OCI-LY7 (cell line): ENCODE results near the gene ANXA4. TPM values are rescaled to one million over a fixed set of nuclear protein-coding genes. Genes with fewer than 3 reads are reported as not detected.

Source experiments
- BruUV-seq: library from RNA; stranded (reverse); fragments of 400-500 nt; replicated peaks from 2 replicates; lab custom pipeline; 2021; lab: Mats Ljungman, UMichigan
- CTCF ChIA-PET: fragments of 300-600 bp; sonication (Branson Sonifier 250); formaldehyde crosslinking; loops from one replicate; lab custom pipeline; 2022; ENCODE audit warnings: antibody characterized with exemption; ENCODE audit not compliant: unreplicated experiment; lab: Charles Lee
- POLR2A ChIA-PET: fragments of 300-600 bp; sonication (Branson Sonifier 250); formaldehyde crosslinking; loops from one replicate; lab custom pipeline; 2022; ENCODE audit warnings: antibody characterized with exemption; lab: Charles Lee
- DNase-seq: peaks from one replicate; pipeline ENCODE4 v3.0.0-alpha.2; 2015; ENCODE audit warnings: low spot score
- H2AFZ ChIP-seq: fragments of 200-600 bp; sonication (generic), shearing (Covaris generic); 2 replicates; pipeline ENCODE4 v1.6.1; 2014; ENCODE audit warnings: mild to moderate bottlenecking, antibody characterized with exemption, low read length, moderate library complexity
- H3K27ac ChIP-seq: fragments of 200-600 bp; sonication (generic); 2 replicates; pipeline ENCODE4 v1.5.1; 2014; ENCODE audit warnings: mixed run types, low read depth, mild to moderate bottlenecking, moderate library complexity, low read length, inconsistent platforms; ENCODE audit not compliant: poor library complexity, severe bottlenecking
- H3K36me3 ChIP-seq: fragments of 200-600 bp; sonication (generic); 2 replicates; pipeline ENCODE4 v1.6.1; 2014; ENCODE audit warnings: mild to moderate bottlenecking, antibody characterized with exemption, low read length, moderate library complexity, mixed read lengths; ENCODE audit not compliant: insufficient read depth
- H3K4me1 ChIP-seq: fragments of 200-600 bp; sonication (generic); 2 replicates; pipeline ENCODE4 v1.5.1; 2014; ENCODE audit warnings: mild to moderate bottlenecking, low read length; ENCODE audit not compliant: insufficient read depth, poor library complexity, severe bottlenecking
- H3K4me2 ChIP-seq: fragments of 200-600 bp; sonication (generic); 2 replicates; pipeline ENCODE4 v1.6.1; 2014; ENCODE audit warnings: mild to moderate bottlenecking, low read length
- H3K4me3 ChIP-seq: fragments of 200-600 bp; sonication (generic); 2 replicates; pipeline ENCODE4 v1.5.1; 2014; ENCODE audit warnings: mild to moderate bottlenecking, low read depth, low read length; ENCODE audit not compliant: poor library complexity, severe bottlenecking
- H3K79me2 ChIP-seq: fragments of 200-600 bp; sonication (generic); 2 replicates; pipeline ENCODE4 v1.6.1; 2016; ENCODE audit warnings: low read depth, mild to moderate bottlenecking, low read length, moderate library complexity, mixed read lengths; ENCODE audit not compliant: insufficient read depth
- H3K9me2 ChIP-seq: fragments of 200-600 bp; sonication (generic); 2 replicates; pipeline ENCODE4 v1.6.1; 2016; ENCODE audit warnings: mild to moderate bottlenecking, low read length, mixed read lengths; ENCODE audit not compliant: insufficient read depth
- H3K9me3 ChIP-seq: fragments of 200-600 bp; sonication (generic); 2 replicates; pipeline ENCODE4 v1.6.1; 2014; ENCODE audit warnings: mild to moderate bottlenecking, mixed run types, low read length, mixed read lengths
- H4K20me1 ChIP-seq: fragments of 200-600 bp; sonication (generic); 2 replicates; pipeline ENCODE4 v1.6.1; 2014; ENCODE audit warnings: mild to moderate bottlenecking, antibody characterized with exemption, low read length, moderate library complexity, mixed read lengths; ENCODE audit not compliant: insufficient read depth
- CTCF ChIP-seq: fragments of 200-600 bp; sonication (generic); conservative IDR thresholded peaks from 2 replicates; pipeline ENCODE4 v1.5.1; 2014; ENCODE audit warnings: mild to moderate bottlenecking, antibody characterized with exemption, low read length, moderate library complexity, mixed read lengths
- EZH2phosphoT487 ChIP-seq: fragments of 200-600 bp; sonication (generic); IDR thresholded peaks from 2 replicates; pipeline ENCODE4 v1.6.1; 2018; ENCODE audit warnings: low read depth, borderline replicate concordance, mild to moderate bottlenecking, mixed run types, antibody characterized with exemption, low read length, moderate library complexity, mixed read lengths
- intact Hi-C: fragments of 100-400 bp; cut with micrococcal nuclease; formaldehyde crosslinking; loops from one replicate; pipeline ENCODE4 v1.10.0; 2022; ENCODE audit not compliant: unreplicated experiment
- total RNA-seq, 2 experiments: library from RNA; depleted of rRNA in 1 of 2; stranded (reverse); fragments of >200 nt in 1 of 2; shearing (Covaris generic) in 1 of 2; gene quantifications; 2 replicates each; pipeline ENCODE4 v1.2.3, GENCODE V29; 2014 to 2022

ANXA4 gene
- total RNA-seq, 2 experiments from 2014 or later = 0.38 to 3.5 TPM

DNA sequence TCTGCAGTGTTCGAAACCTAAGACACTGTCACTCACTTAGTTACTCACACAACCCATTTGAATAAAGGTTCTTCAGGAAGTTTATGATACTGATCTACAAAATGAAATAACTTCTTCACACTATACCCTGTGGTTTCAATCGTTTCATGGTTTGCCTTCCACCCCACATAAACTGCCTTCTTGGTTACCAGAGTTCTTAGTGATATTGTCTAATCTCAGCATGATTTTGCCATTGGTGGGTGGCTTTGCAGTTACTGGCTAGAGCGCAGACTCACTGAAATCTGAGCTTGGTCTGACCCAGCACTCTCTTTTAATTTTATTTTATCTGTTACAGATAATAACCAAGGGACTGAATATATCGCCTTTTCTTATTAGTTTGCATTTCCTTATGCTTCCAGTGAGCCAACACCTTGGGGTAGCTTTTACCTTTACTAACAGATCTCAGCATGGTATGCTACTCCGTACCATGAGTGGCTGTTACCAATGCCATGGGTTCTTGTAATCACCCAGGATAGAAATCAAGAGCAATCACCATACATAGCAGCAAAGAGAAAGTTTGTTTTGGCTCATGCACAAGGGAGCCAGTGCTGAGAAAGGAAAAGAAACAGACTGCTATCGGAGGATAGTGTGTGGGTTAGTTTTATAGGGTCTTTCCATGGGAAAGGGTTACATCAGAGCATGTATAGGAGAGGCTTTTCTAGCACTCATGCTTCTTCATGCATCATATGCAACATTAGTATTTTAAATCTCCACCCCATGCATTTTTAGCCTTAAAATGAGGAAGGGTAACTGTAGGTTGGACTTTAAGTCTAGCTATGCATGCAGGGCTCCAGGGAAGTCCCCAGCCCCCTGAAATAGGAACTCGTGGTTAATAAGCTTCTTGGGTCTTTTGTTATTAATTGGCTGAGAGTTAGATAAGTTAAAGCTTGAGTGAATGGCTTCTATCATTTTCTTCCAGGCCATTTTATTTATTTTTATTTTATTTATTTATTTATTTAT is 33.3 kb downstream of the ANXA4 start:
- DNase-seq = no peak

DNA sequence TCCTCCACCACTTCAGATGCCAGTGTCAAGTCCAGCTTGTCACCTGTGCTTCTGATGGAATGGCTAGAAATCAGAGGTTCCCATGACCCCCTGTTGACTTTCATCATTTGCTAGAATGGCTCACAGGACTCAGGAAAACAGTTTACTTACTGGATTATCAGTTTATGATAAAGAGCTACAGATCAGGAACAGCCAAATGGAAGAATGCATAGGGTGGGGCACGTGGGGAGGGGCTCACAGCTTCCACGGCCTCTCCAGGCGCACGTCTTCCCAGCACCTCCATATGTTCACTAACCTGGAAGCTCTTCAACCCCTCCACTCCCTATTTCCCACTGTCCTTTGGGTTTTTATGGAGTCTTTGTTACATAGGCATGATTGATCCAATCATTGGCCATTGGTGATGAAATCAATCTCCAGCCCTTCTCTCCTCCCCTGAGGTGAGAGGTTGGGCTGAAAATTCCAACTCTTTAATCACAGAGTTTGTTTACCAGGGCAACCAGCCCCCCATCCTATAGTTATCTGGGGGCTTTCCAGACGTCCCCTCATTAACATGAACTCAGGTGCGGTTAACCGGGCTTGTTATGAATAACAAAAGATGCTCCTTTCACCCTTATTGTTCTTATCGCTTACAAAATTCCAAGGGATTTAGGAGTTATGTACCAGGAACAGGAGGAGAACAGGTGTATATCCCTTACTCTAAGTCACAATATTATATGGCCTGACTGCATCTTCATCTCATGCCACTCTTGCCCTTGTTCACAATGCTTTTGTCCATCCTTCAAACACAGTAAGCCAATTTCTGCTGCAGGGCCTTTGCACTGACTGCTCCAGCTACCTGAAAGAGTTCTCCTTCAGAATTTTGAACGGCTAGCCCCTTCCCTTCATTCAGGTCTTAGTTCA is 35.2 kb downstream of the ANXA4 start:
- no peak for DNase-seq
- TF ChIP-seq CTCF (no peak), EZH2phosphoT487 (no peak)
- Histone ChIP-seq H3K4me2 (no peak overlapping the region), H3K4me3 (no peak overlapping the region), H3K36me3 (no peaks in the 10 kb centered on the region), H3K9me3 (0 out of 2 replicates have a peak, but pooled peaks cover 16% of the 10 kb centered on the region), H4K20me1 (no peaks in the 10 kb centered on the region), H2AFZ (no peak overlapping the region), H3K79me2 (no peaks in the 10 kb centered on the region), H3K27ac (no peak overlapping the region), H3K4me1 (no peaks in the 10 kb centered on the region), H3K9me2 (no peaks in the 10 kb centered on the region)
- ChIA-PET CTCF (no interaction called here), POLR2A (no interaction called here)
- intact Hi-C loops = no loop called here
- BruUV-seq = no TSS peak

More for the DNA sequence above, 33.3 kb downstream of the ANXA4 start:
- Histone ChIP-seq H3K4me3 (no peak overlapping the region), H2AFZ (no peak overlapping the region), H3K36me3 (no peaks in the 10 kb centered on the region), H3K4me2 (no peak overlapping the region), H3K79me2 (no peaks in the 10 kb centered on the region), H3K4me1 (no peaks in the 10 kb centered on the region), H4K20me1 (no peaks in the 10 kb centered on the region), H3K27ac (no peak overlapping the region), H3K9me2 (no peaks in the 10 kb centered on the region), H3K9me3 (0 out of 2 replicates have a peak, but pooled peaks cover 16% of the 10 kb centered on the region)
- CTCF ChIA-PET = no interaction called here
- BruUV-seq = no TSS peak
- intact Hi-C loops = no loop called here
- POLR2A ChIA-PET = interaction anchor here (0.6 kb wide), 1 partner anchor 84 kb away, joined by 6 read pairs; no protein-coding TSS in a partner anchor
- TF ChIP-seq EZH2phosphoT487 = no peak
- TF ChIP-seq CTCF = no peak
